Kidney epithelial cell (primary cell): ENCODE data around the gene MATR3. TPM values are rescaled to one million over a fixed set of nuclear protein-coding genes. Genes with fewer than 3 reads are reported as not detected.

Experiments used
- DNase-seq: peaks from one replicate; pipeline ENCODE4 v3.0.0-alpha.2; 2010; ENCODE audit warnings: low read depth
- H3K27me3 ChIP-seq: 2 replicates; pipeline ENCODE4 v1.6.0; 2011; ENCODE audit warnings: low read length; ENCODE audit not compliant: control insufficient read depth, insufficient read depth
- H3K36me3 ChIP-seq: 2 replicates; pipeline ENCODE4 v1.5.1; 2011; ENCODE audit warnings: low read length; ENCODE audit not compliant: control insufficient read depth, insufficient read depth
- H3K4me3 ChIP-seq: 2 replicates; pipeline ENCODE4 v1.5.1; 2011; ENCODE audit warnings: low read depth, mild to moderate bottlenecking, control low read depth, low read length
- CTCF ChIP-seq: IDR thresholded peaks from 2 replicates; pipeline ENCODE4 v1.5.1; 2011; ENCODE audit warnings: mild to moderate bottlenecking, moderate library complexity, low read length, control low read depth, inconsistent platforms; ENCODE audit not compliant: insufficient read depth, poor library complexity, severe bottlenecking
- total RNA-seq: library from RNA; depleted of rRNA; stranded (reverse); fragments of >200 nt; gene quantifications from 2 replicates; pipeline ENCODE4 v1.2.3, GENCODE V29; 2015

The MATR3 gene
- total RNA-seq, 1 donor from 2014 or later: 266 TPM

GRCh38 chr5:139378101-139378825 is 84.7 kb downstream of the MATR3 start:
- DNase-seq: no peak
- no peak overlapping the region for H3K4me3 ChIP-seq
- no peaks in the 10 kb centered on the region for H3K27me3 ChIP-seq
- no peaks in the 10 kb centered on the region for H3K36me3 ChIP-seq
- no peak for TF ChIP-seq CTCF

- no peak overlapping the region for H3K4me3 ChIP-seq
- H3K27me3 ChIP-seq: no peaks in the 10 kb centered on the region
- no peak for TF ChIP-seq CTCF
- H3K36me3 ChIP-seq: no peaks in the 10 kb centered on the region
- no peak for DNase-seq
Measured at GRCh38 chr5:139378941-139379361, 85.4 kb downstream of the MATR3 start.

GRCh38 chr5:139379626-139380449 is 86.3 kb downstream of the MATR3 start:
- no peak overlapping the region for H3K4me3 ChIP-seq
- no peak for DNase-seq
- no peak for TF ChIP-seq CTCF
- no peaks in the 10 kb centered on the region for H3K27me3 ChIP-seq
- H3K36me3 ChIP-seq: no peaks in the 10 kb centered on the region

Other genes starting within 250 kb of the MATR3 start
- gene SIL1, start 95.4 kb upstream of the MATR3 start, total RNA-seq: 27.3 and 29.9 TPM in 2 replicates
- gene PAIP2, start 48.1 kb downstream of the MATR3 start, total RNA-seq: 63.0 and 72.9 TPM in 2 replicates
- gene SLC23A1, start 89.6 kb downstream of the MATR3 start, total RNA-seq: not detected in 2 replicates
- gene MZB1, start 96.2 kb downstream of the MATR3 start, total RNA-seq: not detected in 2 replicates
- 3.0 and 3.6 TPM in 2 replicates for gene PROB1, start 101.4 kb downstream of the MATR3 start, total RNA-seq
- 7.7 and 8.8 TPM in 2 replicates for gene SPATA24, start 110.3 kb downstream of the MATR3 start, total RNA-seq
- gene DNAJC18, start 145.8 kb downstream of the MATR3 start, total RNA-seq: 8.1 and 14.2 TPM in 2 replicates
- not detected in 2 replicates for gene ECSCR, start 169.0 kb downstream of the MATR3 start, total RNA-seq
- gene SMIM33, start 177.3 kb downstream of the MATR3 start, total RNA-seq: not detected in 2 replicates
- gene STING1, start 189.0 kb downstream of the MATR3 start, total RNA-seq: 15.5 and 17.5 TPM in 2 replicates